H1 (cell line): ENCODE results near the gene SIAH3. TPM values are rescaled to one million over a fixed set of nuclear protein-coding genes. Genes with fewer than 3 reads are reported as not detected.

ENCODE experiments used
- CTCF ChIA-PET: fragments of 300-600 bp; sonication (Branson Sonifier 250); formaldehyde crosslinking; loops from one replicate; lab custom pipeline; 2021; ENCODE audit not compliant: partially characterized antibody; lab: Charles Lee
- POLR2A ChIA-PET: fragments of 300-600 bp; sonication (Branson Sonifier 250); formaldehyde crosslinking; loops from one replicate; lab custom pipeline; 2021; ENCODE audit warnings: inconsistent platforms; ENCODE audit not compliant: partially characterized antibody; lab: Charles Lee
- DNase-seq, 2 experiments: peaks; one replicate each; pipeline versions ENCODE4 v3.0.0 to v3.0.0-alpha.2; 2010 to 2022; ENCODE audit warnings: low spot score in 2 of 2, low read depth in 1 of 2, mixed read lengths in 1 of 2
- FAIRE-seq: peaks from 2 replicates; lab custom pipeline; 2011; peaks lifted over from hg19 to GRCh38; lab: Jason Lieb, UNC
- H2AFZ ChIP-seq: 2 replicates; pipeline ENCODE4 v1.8.1; 2012; ENCODE audit warnings: low read length, inconsistent platforms
- H2AK5ac ChIP-seq: 2 replicates; pipeline ENCODE4 v1.6.1; 2013; ENCODE audit warnings: low read depth, low read length
- H2BK120ac ChIP-seq: replicated peaks from 2 replicates; pipeline ENCODE3; 2013; ENCODE audit warnings: low read depth, low read length, inconsistent platforms
- H2BK12ac ChIP-seq: 2 replicates; pipeline ENCODE4 v1.6.1; 2013; ENCODE audit warnings: low read depth, low read length
- H2BK15ac ChIP-seq: 2 replicates; pipeline ENCODE4 v1.6.1; 2013; ENCODE audit warnings: low read length
- H2BK20ac ChIP-seq: 2 replicates; pipeline ENCODE4 v1.6.1; 2013; ENCODE audit warnings: low read length
- H2BK5ac ChIP-seq: 2 replicates; pipeline ENCODE4 v1.6.1; 2013; ENCODE audit warnings: low read depth, low read length
- H3K14ac ChIP-seq: 2 replicates; pipeline ENCODE4 v1.6.1; 2013; ENCODE audit warnings: inconsistent platforms; ENCODE audit not compliant: insufficient read length
- H3K18ac ChIP-seq: 2 replicates; pipeline ENCODE4 v1.6.1; 2013; ENCODE audit warnings: low read length; ENCODE audit errors: extremely low read depth
- H3K23ac ChIP-seq: 2 replicates; pipeline ENCODE4 v1.6.1; 2013; ENCODE audit warnings: inconsistent platforms; ENCODE audit not compliant: insufficient read length
- H3K23me2 ChIP-seq: 2 replicates; pipeline ENCODE4 v1.6.1; 2013; ENCODE audit warnings: low read depth, low read length
- H3K27ac ChIP-seq: 2 replicates; pipeline ENCODE4 v1.6.1; 2011; ENCODE audit warnings: low read depth, low read length, inconsistent platforms
- H3K27me3 ChIP-seq, 4 experiments: replicated peaks in 1 of 4; 1 replicate in 1 of 4; 2 replicates in 3 of 4; pipeline versions ENCODE4 v1.6.1 to v1.8.1; 2011 to 2013; ENCODE audit warnings: low read length in 3 of 4, mild to moderate bottlenecking in 3 of 4, inconsistent platforms in 2 of 4, mixed read lengths in 2 of 4, moderate library complexity in 1 of 4; ENCODE audit not compliant: control insufficient read depth in 3 of 4, insufficient read depth in 3 of 4; ENCODE audit errors: extremely low read depth in 1 of 4
- H3K36me3 ChIP-seq, 4 experiments: 2 replicates each; pipeline versions ENCODE4 v1.6.1 to v1.8.1; 2011 to 2013; ENCODE audit warnings: mild to moderate bottlenecking in 4 of 4, low read length in 3 of 4, moderate library complexity in 2 of 4, control low read depth in 1 of 4, inconsistent platforms in 1 of 4; ENCODE audit not compliant: insufficient read depth in 4 of 4, control insufficient read depth in 2 of 4
- H3K4ac ChIP-seq: replicated peaks from 2 replicates; pipeline ENCODE3; 2013; ENCODE audit warnings: low read length, low read depth, mixed read lengths, inconsistent platforms; ENCODE audit not compliant: insufficient read length
- H3K4me1 ChIP-seq, 4 experiments: replicated peaks in 1 of 4; 1 replicate in 1 of 4; 2 replicates in 3 of 4; pipeline versions ENCODE4 v1.6.1 to v1.8.1; 2011 to 2013; ENCODE audit warnings: low read length in 3 of 4, inconsistent platforms in 2 of 4, mixed read lengths in 1 of 4; ENCODE audit not compliant: insufficient read depth in 4 of 4, control insufficient read depth in 3 of 4
- H3K4me2 ChIP-seq, 2 experiments: 2 replicates each; pipeline versions ENCODE4 v1.6.1 to v1.8.1; 2011 to 2013; ENCODE audit warnings: low read depth in 2 of 2, low read length in 2 of 2, control low read depth in 1 of 2, inconsistent platforms in 1 of 2, mild to moderate bottlenecking in 1 of 2; ENCODE audit not compliant: insufficient read depth in 1 of 2
- H3K4me3 ChIP-seq, 4 experiments: fragments of 200-600, 300-600 bp in 1 of 4; sonication (generic), shearing (Covaris generic), sonication (Bioruptor Twin) in 1 of 4; 2 replicates each; pipeline versions ENCODE4 v1.5.1 to v1.8.1; 2011 to 2016; ENCODE audit warnings: low read length in 4 of 4, low read depth in 3 of 4, control low read depth in 2 of 4, inconsistent platforms in 2 of 4, mild to moderate bottlenecking in 2 of 4, mixed read lengths in 1 of 4, moderate library complexity in 1 of 4; ENCODE audit not compliant: insufficient read depth in 2 of 4; ENCODE audit errors: extremely low read depth in 1 of 4
- H3K56ac ChIP-seq: replicated peaks from 2 replicates; pipeline ENCODE3; 2013; ENCODE audit warnings: low read depth, mild to moderate bottlenecking, mixed read lengths, low read length, inconsistent platforms; ENCODE audit not compliant: insufficient read length
- H3K79me1 ChIP-seq: 2 replicates; pipeline ENCODE4 v1.6.1; 2013; ENCODE audit warnings: low read depth, low read length, control low read depth
- H3K79me2 ChIP-seq, 2 experiments: 2 replicates each; pipeline versions ENCODE4 v1.6.1 to v1.8.1; 2012 to 2013; ENCODE audit warnings: low read length in 2 of 2, mild to moderate bottlenecking in 2 of 2, inconsistent platforms in 1 of 2; ENCODE audit not compliant: insufficient read depth in 2 of 2, control insufficient read depth in 1 of 2
- H3K9ac ChIP-seq, 4 experiments: replicated peaks in 1 of 4; 1 replicate in 1 of 4; 2 replicates in 3 of 4; pipeline versions ENCODE4 v1.6.1 to v1.8.1; 2011 to 2013; ENCODE audit warnings: low read depth in 3 of 4, low read length in 3 of 4, control low read depth in 2 of 4, mild to moderate bottlenecking in 2 of 4, moderate library complexity in 2 of 4, inconsistent platforms in 1 of 4; ENCODE audit errors: extremely low read depth in 1 of 4
- H3K9me3 ChIP-seq, 2 experiments: 2 replicates each; pipeline versions ENCODE4 v1.6.1 to v1.8.1; 2012 to 2013; ENCODE audit warnings: mild to moderate bottlenecking in 2 of 2, moderate library complexity in 2 of 2, control low read depth in 1 of 2, inconsistent platforms in 1 of 2, low read depth in 1 of 2, low read length in 1 of 2, mixed read lengths in 1 of 2; ENCODE audit not compliant: insufficient read depth in 2 of 2
- H4K20me1 ChIP-seq, 2 experiments: replicated peaks in 1 of 2; 2 replicates each; pipeline versions ENCODE3 to v1.8.1; 2011 to 2013; ENCODE audit warnings: inconsistent platforms in 2 of 2, low read length in 2 of 2, mild to moderate bottlenecking in 1 of 2; ENCODE audit not compliant: insufficient read depth in 2 of 2, control insufficient read depth in 1 of 2
- H4K5ac ChIP-seq: 2 replicates; pipeline ENCODE4 v1.6.1; 2013; ENCODE audit warnings: low read length, low read depth, mixed read lengths, inconsistent platforms; ENCODE audit not compliant: insufficient read length
- H4K8ac ChIP-seq: 2 replicates; pipeline ENCODE4 v1.8.0; 2013; ENCODE audit warnings: mild to moderate bottlenecking, moderate library complexity, low read length, inconsistent platforms; ENCODE audit not compliant: insufficient read depth; ENCODE audit errors: extremely low read depth
- H4K91ac ChIP-seq: replicated peaks from 2 replicates; pipeline ENCODE3; 2013; ENCODE audit warnings: low read length, mixed read lengths, inconsistent platforms; ENCODE audit not compliant: insufficient read length
- ATF2 ChIP-seq: IDR thresholded peaks from 2 replicates; pipeline ENCODE4 v1.6.1; 2012; ENCODE audit warnings: low read length, inconsistent platforms
- BRCA1 ChIP-seq: IDR thresholded peaks from 2 replicates; pipeline ENCODE4 v1.6.1; 2012; ENCODE audit warnings: low read depth, low read length, improper control_type of control experiment
- RBBP5 ChIP-seq: IDR thresholded peaks from 2 replicates; pipeline ENCODE4 v1.7.1; 2012; ENCODE audit warnings: low read depth, mild to moderate bottlenecking, inconsistent platforms, low read length, moderate library complexity, borderline replicate concordance
- SAP30 ChIP-seq: fragments of 300-600 bp; sonication (generic); IDR thresholded peaks from 2 replicates; pipeline ENCODE4 v1.7.1; 2012; ENCODE audit warnings: low read length, moderate library complexity, mild to moderate bottlenecking, inconsistent platforms; ENCODE audit not compliant: insufficient read depth, insufficient replicate concordance
- SIN3A ChIP-seq, 2 experiments: IDR thresholded peaks in 1 of 2; conservative IDR thresholded peaks in 1 of 2; 2 replicates each; pipeline ENCODE4 v1.6.1; 2011 to 2012; ENCODE audit warnings: low read length in 2 of 2, improper control_type of control experiment in 1 of 2, low read depth in 1 of 2, mild to moderate bottlenecking in 1 of 2
- SIX5 ChIP-seq: IDR thresholded peaks from 2 replicates; pipeline ENCODE4 v1.6.1; 2011; ENCODE audit warnings: mild to moderate bottlenecking, low read depth, low read length
- SP4 ChIP-seq: IDR thresholded peaks from 2 replicates; pipeline ENCODE4 v1.6.1; 2012; ENCODE audit warnings: low read length, inconsistent platforms
- polyA plus RNA-seq, 7 experiments: library from polyadenylated mRNA; depleted of rRNA in 3 of 7; stranded (reverse) in 5 of 7; unstranded in 2 of 7; fragments of >200 nt in 5 of 7; fragments of 200-250 nt in 2 of 7; gene quantifications; 1 replicate in 5 of 7; 2 replicates in 1 of 7; 4 replicates in 1 of 7; pipeline versions ENCODE4 v1.2.1 to v1.2.3, GENCODE V29; 2011 to 2013; ENCODE audit warnings: missing spikeins in 2 of 7, mixed read lengths in 2 of 7
- total RNA-seq: library from RNA; stranded (reverse); fragmentation: NEBNext Ultra II Directional; extraction: Animal tissue kit (Norgen Biotek cat#: 25700); gene quantifications from 2 replicates; pipeline ENCODE4 v1.2.1, GENCODE V29; 2021

SIAH3 gene
- total and polyA plus RNA-seq, 2 of the 8 experiments (the other 6 are each of a cell fraction or from before 2014, with no cell fraction given) = 0.15 to 0.17 TPM

- POLR2A ChIA-PET = no interaction called here
Observed at GRCh38 chr13:45861322-45861721, 9.8 kb upstream of the SIAH3 start.

More at GRCh38 chr13:45861322-45861721, 9.8 kb upstream of the SIAH3 start:
- no peak overlapping the region for H3K18ac ChIP-seq
- H2BK20ac ChIP-seq = no peak overlapping the region
- no peak overlapping the region for H4K8ac ChIP-seq
- no peak overlapping the region for H2BK5ac ChIP-seq
- no peaks in the 10 kb centered on the region for H3K9me3 ChIP-seq
- no peak overlapping the region for H2BK12ac ChIP-seq
- TF ChIP-seq SAP30 (no peak), SIN3A (conservative IDR thresholded peaks at IDR 0.05 in 1 of 2, IDR thresholded peaks at IDR 0.05 in 1 of 2; ENCODE audit: low read depth in 1 of 2, low read length in 2 of 2) (no peak), SP4 (no peak), SIX5 (no peak), RBBP5 (no peak), BRCA1 (no peak), ATF2 (no peak)
- no peak overlapping the region for H3K14ac ChIP-seq
- FAIRE-seq (no peak), DNase-seq (no peak)
- H3K9ac ChIP-seq = no peak overlapping the region
- H4K20me1 ChIP-seq = no peaks in the 10 kb centered on the region
- H3K23me2 ChIP-seq = no peaks in the 10 kb centered on the region
- no peak overlapping the region for H2BK120ac ChIP-seq
- peaks cover 0 to 2% (median 0%) of the 10 kb centered on the region in 4 experiments; a peak in 1 of 7 replicates for H3K4me1 ChIP-seq
- no peaks in the 10 kb centered on the region for H3K79me2 ChIP-seq
- H3K56ac ChIP-seq = no peak overlapping the region
- H3K27me3 ChIP-seq = no peaks in the 10 kb centered on the region
- H3K4me3 ChIP-seq = no peak overlapping the region
- no peak overlapping the region for H3K23ac ChIP-seq
- H4K91ac ChIP-seq = no peak overlapping the region
- H4K5ac ChIP-seq = no peak overlapping the region
- no peak overlapping the region for H2AFZ ChIP-seq
- H3K4me2 ChIP-seq = no peak overlapping the region
- no peak overlapping the region for H3K27ac ChIP-seq
- H2AK5ac ChIP-seq = no peak overlapping the region
- no peaks in the 10 kb centered on the region for H3K36me3 ChIP-seq
- no peak overlapping the region for H3K4ac ChIP-seq
- CTCF ChIA-PET = interaction anchor here (0.6 to 1.4 kb wide), 3 partner anchors 11 to 705 kb away, joined by 3 to 4 read pairs (median 3); no protein-coding TSS in a partner anchor
- H3K79me1 ChIP-seq = no peaks in the 10 kb centered on the region
- H2BK15ac ChIP-seq = no peak overlapping the region
